PFSK-1 (cell line): ENCODE results near the gene LENG1.

ENCODE experiments used
- FOXP2 ChIP-seq: optimal IDR thresholded peaks from 2 replicates; pipeline ENCODE3; 2011; ENCODE audit warnings: borderline replicate concordance, control low read depth, inconsistent platforms; ENCODE audit not compliant: insufficient read depth; ENCODE audit errors: extremely low read length, extremely low read depth
- POLR2AphosphoS5 ChIP-seq: IDR thresholded peaks from 2 replicates; pipeline ENCODE4 v1.6.1; 2012; ENCODE audit warnings: low read depth, mild to moderate bottlenecking, control low read depth, low read length, moderate library complexity
- REST ChIP-seq, 2 experiments: IDR thresholded peaks; 2 replicates each; pipeline versions ENCODE4 v1.6.1 to v1.8.0; 2011 to 2012; ENCODE audit warnings: low read depth in 2 of 2, low read length in 2 of 2, control low read depth in 1 of 2, inconsistent platforms in 1 of 2, mild to moderate bottlenecking in 1 of 2, moderate library complexity in 1 of 2; ENCODE audit not compliant: insufficient read depth in 1 of 2

GRCh38 chr19:54145541-54146158 is 13.9 kb downstream of the LENG1 start:
- TF ChIP-seq REST (IDR thresholded peaks at IDR 0.05; ENCODE audit: insufficient read depth in 1 of 2, low read depth in 2 of 2, low read length in 2 of 2): no peak
- TF ChIP-seq POLR2AphosphoS5: no peak
- no peak for TF ChIP-seq FOXP2
